Fibroblast of lung (primary cell): Measurements from ENCODE around the gene OTOS. TPM values are rescaled to one million over a fixed set of nuclear protein-coding genes. Genes with fewer than 3 reads are reported as not detected.

ENCODE experiments used
- DNase-seq, 2 donors: peaks; one replicate each; pipeline versions ENCODE4 v3.0.0 to v3.0.0-alpha.2; 2010; ENCODE audit warnings: low read depth in 2 of 2
- H2AFZ ChIP-seq: 2 replicates; pipeline ENCODE4 v1.5.1; 2012; ENCODE audit warnings: low read length, control low read depth, inconsistent platforms
- H3K27ac ChIP-seq: 2 replicates; pipeline ENCODE4 v1.5.1; 2011; ENCODE audit warnings: low read length, control low read depth; ENCODE audit not compliant: insufficient read depth
- H3K27me3 ChIP-seq: 2 replicates; pipeline ENCODE4 v1.5.1; 2011; ENCODE audit warnings: mild to moderate bottlenecking, low read length; ENCODE audit not compliant: control insufficient read depth, insufficient read depth
- H3K36me3 ChIP-seq: 2 replicates; pipeline ENCODE4 v1.5.1; 2011; ENCODE audit warnings: low read length; ENCODE audit not compliant: control insufficient read depth, insufficient read depth
- H3K4me1 ChIP-seq: 2 replicates; pipeline ENCODE4 v1.5.1; 2011; ENCODE audit warnings: low read length; ENCODE audit not compliant: control insufficient read depth, insufficient read depth; ENCODE audit errors: extremely low read depth
- H3K4me2 ChIP-seq: 2 replicates; pipeline ENCODE4 v1.5.1; 2011; ENCODE audit warnings: low read length, control low read depth; ENCODE audit not compliant: insufficient read depth; ENCODE audit errors: extremely low read depth
- H3K4me3 ChIP-seq, 4 experiments: fragments of 200-600 bp in 1 of 4; sonication (generic) in 1 of 4; replicated peaks in 1 of 4; 2 replicates each; pipeline ENCODE4 v1.5.1; 2011 to 2016; ENCODE audit warnings: low read length in 4 of 4, low read depth in 3 of 4, mild to moderate bottlenecking in 3 of 4, control low read depth in 2 of 4, inconsistent platforms in 1 of 4, mixed read lengths in 1 of 4; ENCODE audit not compliant: insufficient read depth in 1 of 4; ENCODE audit errors: control extremely low read depth in 1 of 4
- H3K79me2 ChIP-seq: 2 replicates; pipeline ENCODE4 v1.5.1; 2012; ENCODE audit warnings: mild to moderate bottlenecking, low read length, inconsistent platforms; ENCODE audit not compliant: control insufficient read depth, insufficient read depth
- H3K9ac ChIP-seq: 2 replicates; pipeline ENCODE4 v1.5.1; 2011; ENCODE audit warnings: mild to moderate bottlenecking, low read length, control low read depth; ENCODE audit not compliant: insufficient read depth
- H3K9me3 ChIP-seq: 2 replicates; pipeline ENCODE4 v1.5.1; 2012; ENCODE audit warnings: low read depth, low read length; ENCODE audit not compliant: control insufficient read depth, insufficient read depth
- H4K20me1 ChIP-seq: 2 replicates; pipeline ENCODE4 v1.5.1; 2011; ENCODE audit warnings: low read length; ENCODE audit not compliant: control insufficient read depth, insufficient read depth; ENCODE audit errors: extremely low read depth
- CTCF ChIP-seq, 2 donors: IDR thresholded peaks in 1 of 2; conservative IDR thresholded peaks in 1 of 2; 1 replicate in 1 of 2; 2 replicates in 1 of 2; pipeline ENCODE4 v1.5.1; 2011 to 2012; ENCODE audit warnings: low read length in 2 of 2, control low read depth in 1 of 2, inconsistent platforms in 1 of 2, low read depth in 1 of 2, mild to moderate bottlenecking in 1 of 2
- EZH2 ChIP-seq: IDR thresholded peaks from 2 replicates; pipeline ENCODE4 v1.5.1; 2012; ENCODE audit warnings: low read length, control low read depth, mild to moderate bottlenecking; ENCODE audit errors: missing control alignments
- polyA plus RNA-seq, 2 donors: library from polyadenylated mRNA; depleted of rRNA in 1 of 2; stranded (reverse) in 1 of 2; unstranded in 1 of 2; fragments of >200 nt; gene quantifications; 2 replicates each; pipeline ENCODE4 v1.2.1, GENCODE V29; 2011 to 2012; ENCODE audit warnings: missing spikeins in 1 of 2
- total RNA-seq: library from RNA; depleted of rRNA; stranded (reverse); fragments of >200 nt; gene quantifications from 2 replicates; pipeline ENCODE4 v1.2.1, GENCODE V29; 2014

The OTOS gene
- total and polyA plus RNA-seq, 2 donors (not counting 1 experiment from before 2014, with no cell fraction given): not detected

GRCh38 chr2:240183006-240183874 is 42.8 kb upstream of the OTOS start:
- H3K9me3 ChIP-seq: no peaks in the 10 kb centered on the region
- peaks cover 2% of the 10 kb centered on the region for H3K27me3 ChIP-seq
- no peak overlapping the region for H3K27ac ChIP-seq
- H4K20me1 ChIP-seq: no peaks in the 10 kb centered on the region
- H3K79me2 ChIP-seq: no peaks in the 10 kb centered on the region
- DNase-seq: no peak
- H3K4me1 ChIP-seq: no peaks in the 10 kb centered on the region
- no peak for TF ChIP-seq CTCF (conservative IDR thresholded peaks at IDR 0.05 in 1 of 2, IDR thresholded peaks at IDR 0.05 in 1 of 2; ENCODE audit: low read depth in 1 of 2, low read length in 2 of 2)
- TF ChIP-seq EZH2: no peak
- no peak overlapping the region for H3K4me3 ChIP-seq
- H3K9ac ChIP-seq: no peak overlapping the region
- H3K36me3 ChIP-seq: no peaks in the 10 kb centered on the region
- no peak overlapping the region for H3K4me2 ChIP-seq
- H2AFZ ChIP-seq: no peak overlapping the region

DNA sequence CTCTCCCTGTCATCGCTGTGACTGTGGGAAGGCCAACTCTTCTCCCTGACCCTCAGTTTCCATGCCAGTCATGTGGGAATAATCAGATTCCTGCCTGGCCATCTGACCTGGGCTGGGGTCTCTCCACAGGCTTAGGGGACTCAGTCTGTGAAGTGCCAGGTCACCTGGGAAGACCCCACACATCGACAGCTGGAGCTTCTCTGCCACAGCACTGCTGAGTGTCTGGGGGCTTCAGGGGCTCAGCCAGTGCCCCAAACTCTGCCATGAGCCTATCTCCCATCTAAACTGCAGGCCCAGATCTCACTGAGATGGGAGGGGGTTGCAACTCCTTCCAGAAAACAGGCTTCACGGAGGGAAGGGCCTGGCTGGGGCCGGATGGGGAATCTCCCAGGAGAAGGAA is 42.0 kb upstream of the OTOS start:
- H3K4me1 ChIP-seq: no peaks in the 10 kb centered on the region
- H3K9me3 ChIP-seq: no peaks in the 10 kb centered on the region
- no peak overlapping the region for H2AFZ ChIP-seq
- TF ChIP-seq CTCF (conservative IDR thresholded peaks at IDR 0.05 in 1 of 2, IDR thresholded peaks at IDR 0.05 in 1 of 2; ENCODE audit: low read depth in 1 of 2, low read length in 2 of 2) (no peak), EZH2 (no peak)
- no peak for DNase-seq
- no peaks in the 10 kb centered on the region for H4K20me1 ChIP-seq
- no peaks in the 10 kb centered on the region for H3K36me3 ChIP-seq
- no peak overlapping the region for H3K27ac ChIP-seq
- H3K4me3 ChIP-seq: no peak overlapping the region
- no peak overlapping the region for H3K9ac ChIP-seq
- peaks cover 8% of the 10 kb centered on the region for H3K27me3 ChIP-seq
- no peaks in the 10 kb centered on the region for H3K79me2 ChIP-seq
- H3K4me2 ChIP-seq: no peak overlapping the region

GRCh38 chr2:240182001-240182400 is 41.5 kb upstream of the OTOS start:
- H3K9ac ChIP-seq: no peak overlapping the region
- no peak overlapping the region for H3K4me3 ChIP-seq
- no peaks in the 10 kb centered on the region for H4K20me1 ChIP-seq
- H3K79me2 ChIP-seq: no peaks in the 10 kb centered on the region
- no peak for DNase-seq
- H3K36me3 ChIP-seq: no peaks in the 10 kb centered on the region
- H3K27me3 ChIP-seq: peaks cover 8% of the 10 kb centered on the region
- no peaks in the 10 kb centered on the region for H3K4me1 ChIP-seq
- H3K27ac ChIP-seq: no peak overlapping the region
- H3K4me2 ChIP-seq: no peak overlapping the region
- no peaks in the 10 kb centered on the region for H3K9me3 ChIP-seq
- TF ChIP-seq CTCF (conservative IDR thresholded peaks at IDR 0.05 in 1 of 2, IDR thresholded peaks at IDR 0.05 in 1 of 2; ENCODE audit: low read depth in 1 of 2, low read length in 2 of 2): no peak
- no peak overlapping the region for H2AFZ ChIP-seq
